ENCODE data around the gene S1PR3. TPM values are rescaled to one million over a fixed set of nuclear protein-coding genes. Genes with fewer than 3 reads are reported as not detected.

S1PR3 gene
- total RNA-seq, 2 donors from 2014 or later: 26.8 to 34.7 TPM

GRCh38 chr9:88984543-88984883 lies 6.8 kb upstream of the S1PR3 start:
- no peak for TF ChIP-seq CTCF (IDR thresholded peaks at IDR 0.05)
- Histone ChIP-seq H3K9me3 (peaks cover 0 to 10% of the 10 kb centered on the region in 2 donors), H3K36me3 (no peaks in the 10 kb centered on the region), H3K27ac (no peak overlapping the region), H3K4me1 (peaks cover 0 to 3% of the 10 kb centered on the region in 2 donors), H3K27me3 (no peaks in the 10 kb centered on the region), H3K4me3 (no peak overlapping the region)
- DNase-seq (ENCODE audit: low spot score): no peak

- Histone ChIP-seq H3K36me3 (no peaks in the 10 kb centered on the region), H3K4me3 (no peak overlapping the region), H3K4me1 (peaks cover 0 to 12% of the 10 kb centered on the region in 2 donors), H3K27me3 (no peaks in the 10 kb centered on the region), H3K9me3 (peaks cover 0 to 10% of the 10 kb centered on the region in 2 donors), H3K27ac (no peak overlapping the region)
- no peak for DNase-seq (ENCODE audit: low spot score)
- TF ChIP-seq CTCF (IDR thresholded peaks at IDR 0.05): no peak
Measured at GRCh38 chr9:88985616-88986015, 5.7 kb upstream of the S1PR3 start.

- Histone ChIP-seq H3K27ac (no peak overlapping the region), H3K27me3 (no peaks in the 10 kb centered on the region), H3K4me1 (peaks cover 0 to 16% of the 10 kb centered on the region in 2 donors), H3K9me3 (peaks cover 0 to 5% of the 10 kb centered on the region in 2 donors), H3K4me3 (no peak overlapping the region), H3K36me3 (no peaks in the 10 kb centered on the region)
- TF ChIP-seq CTCF (IDR thresholded peaks at IDR 0.05): no peak
- no peak for DNase-seq (ENCODE audit: low spot score)
Measured at GRCh38 chr9:88986776-88987175, 4.5 kb upstream of the S1PR3 start.

- H3K27ac ChIP-seq: no peak overlapping the region
- no peak overlapping the region for H3K4me3 ChIP-seq
- no peaks in the 10 kb centered on the region for H3K36me3 ChIP-seq
- DNase-seq (ENCODE audit: low spot score): no peak
- no peak for TF ChIP-seq CTCF (IDR thresholded peaks at IDR 0.05)
- peaks cover 0 to 24% of the 10 kb centered on the region in 2 donors for H3K4me1 ChIP-seq
- no peaks in the 10 kb centered on the region for H3K27me3 ChIP-seq
- H3K9me3 ChIP-seq: no peaks in the 10 kb centered on the region
Measured at GRCh38 chr9:88987661-88988060, 3.6 kb upstream of the S1PR3 start.

GRCh38 chr9:88988796-88989641 lies 2.2 kb upstream of the S1PR3 start:
- no peak for DNase-seq (ENCODE audit: low spot score)
- Histone ChIP-seq H3K27ac (no peak overlapping the region), H3K4me3 (no peak overlapping the region), H3K27me3 (no peaks in the 10 kb centered on the region), H3K36me3 (no peaks in the 10 kb centered on the region), H3K4me1 (peaks cover 0 to 36% of the 10 kb centered on the region in 2 donors), H3K9me3 (no peaks in the 10 kb centered on the region)
- no peak for TF ChIP-seq CTCF (IDR thresholded peaks at IDR 0.05)

All from right atrium auricular region (tissue), 2 donors.